Memory B cell (primary cell): ENCODE results near the gene OR1L4.

ENCODE experiments used
- ATAC-seq: fragments of 150-1000 bp; cut with Tn5 transposase; 2 replicates; pipeline ENCODE4 v1.10.0; 2021; ENCODE audit warnings: low read depth, mild to moderate bottlenecking, moderate library complexity
- DNase-seq, 2 donors: peaks; one replicate each; pipeline ENCODE4 v3.0.0; 2022; ENCODE audit warnings: low spot score in 2 of 2
- H3K27ac Mint-ChIP-seq: one replicate; pipeline ENCODE4 v1.8.0; 2022; ENCODE audit warnings: mild to moderate bottlenecking, moderate library complexity, mixed read lengths
- H3K27me3 Mint-ChIP-seq: one replicate; pipeline ENCODE4 v1.8.0; 2022; ENCODE audit warnings: mixed read lengths
- H3K36me3 Mint-ChIP-seq: one replicate; pipeline ENCODE4 v1.8.0; 2022; ENCODE audit warnings: mild to moderate bottlenecking, mixed read lengths
- H3K4me1 Mint-ChIP-seq: one replicate; pipeline ENCODE4 v1.8.0; 2022; ENCODE audit warnings: mixed read lengths
- H3K4me3 Mint-ChIP-seq: one replicate; pipeline ENCODE4 v1.8.0; 2022; ENCODE audit warnings: mild to moderate bottlenecking, moderate library complexity, mixed read lengths
- H3K9me3 Mint-ChIP-seq: one replicate; pipeline ENCODE4 v1.8.0; 2022; ENCODE audit warnings: mixed read lengths

OR1L4 gene, protein sequence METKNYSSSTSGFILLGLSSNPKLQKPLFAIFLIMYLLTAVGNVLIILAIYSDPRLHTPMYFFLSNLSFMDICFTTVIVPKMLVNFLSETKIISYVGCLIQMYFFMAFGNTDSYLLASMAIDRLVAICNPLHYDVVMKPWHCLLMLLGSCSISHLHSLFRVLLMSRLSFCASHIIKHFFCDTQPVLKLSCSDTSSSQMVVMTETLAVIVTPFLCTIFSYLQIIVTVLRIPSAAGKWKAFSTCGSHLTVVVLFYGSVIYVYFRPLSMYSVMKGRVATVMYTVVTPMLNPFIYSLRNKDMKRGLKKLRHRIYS

DNA sequence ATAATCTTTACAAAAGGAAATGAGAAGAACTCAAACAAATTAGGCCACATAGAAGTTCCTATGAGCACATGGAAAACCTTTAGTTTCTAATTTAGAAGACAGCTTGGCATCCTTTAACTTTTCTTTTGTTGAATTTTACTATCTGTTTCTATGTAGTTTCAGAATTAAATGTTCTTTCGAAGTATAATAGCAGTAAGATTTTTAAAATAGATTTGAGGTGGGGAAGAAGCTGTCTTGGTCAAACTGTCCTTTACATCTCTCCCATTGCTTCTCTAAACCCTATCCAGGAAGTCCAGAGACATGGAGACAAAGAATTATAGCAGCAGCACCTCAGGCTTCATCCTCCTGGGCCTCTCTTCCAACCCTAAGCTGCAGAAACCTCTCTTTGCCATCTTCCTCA is at the start of gene OR1L4:
OR1L4 (plus strand) TSS at position 301 of the 400 bp plus-strand sequence; CDS start at position 301, 0 bp downstream.
- H3K27me3 Mint-ChIP-seq: peaks cover 6% of the 10 kb centered on the region
- no peak within 1 kb of the TSS for H3K4me3 Mint-ChIP-seq
- ATAC-seq (no peak), DNase-seq (no peak)
- no peaks in the 10 kb centered on the region for H3K4me1 Mint-ChIP-seq
- H3K27ac Mint-ChIP-seq: no peak within 1 kb of the TSS
- H3K9me3 Mint-ChIP-seq: peaks cover 23% of the 10 kb centered on the region
- peaks cover 10% of the 10 kb centered on the region for H3K36me3 Mint-ChIP-seq

DNA sequence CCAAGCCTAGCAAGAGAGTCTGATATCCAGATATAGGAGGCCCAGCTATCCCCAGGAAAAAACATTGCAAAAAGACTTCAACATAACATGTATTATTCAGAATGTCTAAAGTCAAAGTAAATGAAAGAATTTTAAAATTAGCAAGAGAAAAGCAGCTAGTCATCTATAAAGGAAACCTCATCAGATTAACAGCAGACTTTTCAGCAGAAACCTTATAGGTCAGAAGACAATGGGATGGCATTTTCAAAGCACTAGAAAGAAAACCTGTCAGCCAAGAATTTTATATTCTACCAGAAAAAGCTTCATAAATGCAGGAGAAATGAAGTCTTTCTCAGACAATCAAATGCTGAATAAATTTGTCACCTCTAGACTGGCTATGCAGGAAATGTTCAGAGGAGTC is 38.9 kb upstream of the OR1L4 start:
- Mint-ChIP-seq H3K9me3 (peaks cover 9% of the 10 kb centered on the region), H3K27me3 (peaks cover 8% of the 10 kb centered on the region), H3K4me3 (no peak overlapping the region), H3K36me3 (no peaks in the 10 kb centered on the region), H3K27ac (no peak overlapping the region), H3K4me1 (no peaks in the 10 kb centered on the region)
- ATAC-seq (no peak), DNase-seq (no peak)

DNA sequence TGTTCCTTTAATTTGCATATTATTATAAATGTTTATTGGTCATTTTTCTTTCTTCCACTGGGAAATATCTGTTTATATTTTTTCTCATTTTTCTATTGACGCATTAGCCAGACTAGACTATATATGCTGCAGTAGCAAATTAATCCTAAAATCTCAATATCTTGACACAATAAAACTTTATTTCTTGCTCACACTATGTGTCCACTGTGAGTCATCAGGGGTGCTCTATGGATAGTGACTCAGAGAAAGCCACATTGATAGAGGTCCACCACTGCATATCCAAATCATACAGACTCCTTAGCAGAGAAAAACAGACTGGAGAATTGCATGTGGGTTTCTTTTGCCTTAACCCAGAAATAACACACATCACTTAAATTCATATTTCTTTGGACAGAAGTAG is 28.1 kb upstream of the OR1L4 start:
- ATAC-seq (no peak), DNase-seq (no peak)
- Mint-ChIP-seq H3K27me3 (peaks cover 2% of the 10 kb centered on the region), H3K4me1 (no peaks in the 10 kb centered on the region), H3K27ac (no peak overlapping the region), H3K4me3 (no peak overlapping the region), H3K9me3 (peaks cover 12% of the 10 kb centered on the region), H3K36me3 (peaks cover 4% of the 10 kb centered on the region)

DNA sequence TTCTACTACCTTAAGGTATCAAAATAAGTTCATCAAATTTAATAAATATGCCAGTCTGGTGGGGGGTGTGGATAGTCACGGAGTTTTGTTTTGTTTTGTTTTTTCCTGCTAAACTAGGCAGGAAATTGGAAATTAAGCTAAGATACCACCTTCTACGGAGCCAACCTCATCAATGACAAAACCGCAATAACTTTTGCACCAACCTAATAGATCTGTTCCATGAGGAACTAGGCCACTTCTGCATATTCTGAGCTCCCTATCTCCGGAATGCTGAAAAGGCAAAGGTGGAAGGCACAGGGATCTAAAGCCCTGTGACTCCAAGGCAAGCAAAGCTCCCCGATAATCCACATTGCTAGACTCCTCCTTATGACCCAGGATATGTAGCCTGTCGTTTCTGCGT is 5.8 kb upstream of the OR1L4 start:
- Mint-ChIP-seq H3K27ac (no peak overlapping the region), H3K4me3 (no peak overlapping the region), H3K36me3 (peaks cover 1% of the 10 kb centered on the region), H3K4me1 (no peaks in the 10 kb centered on the region), H3K27me3 (peaks cover 4% of the 10 kb centered on the region), H3K9me3 (peaks cover 12% of the 10 kb centered on the region)
- DNase-seq (no peak), ATAC-seq (no peak)

DNA sequence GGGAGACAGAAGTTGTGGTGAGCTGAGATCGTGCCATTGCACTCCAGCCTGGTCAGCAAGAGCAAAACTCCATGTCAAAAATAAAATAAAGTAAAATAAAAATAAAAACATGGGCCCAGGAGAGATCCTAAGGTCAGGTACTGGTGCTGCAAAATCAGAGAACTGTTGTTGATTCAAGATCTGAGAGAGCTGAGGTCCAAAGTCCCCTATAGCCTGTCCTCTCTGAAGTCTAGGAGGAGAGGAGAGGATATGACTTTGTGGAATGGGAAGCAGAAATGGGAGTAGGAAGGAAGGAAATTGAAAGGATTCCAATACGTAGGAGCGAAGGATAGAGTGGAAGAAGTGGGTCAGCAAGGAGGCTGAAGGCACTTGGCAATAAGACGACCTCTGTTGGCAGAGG is 4.6 kb upstream of the OR1L4 start:
- Mint-ChIP-seq H3K36me3 (peaks cover 3% of the 10 kb centered on the region), H3K27ac (no peak overlapping the region), H3K4me3 (no peak overlapping the region), H3K27me3 (peaks cover 4% of the 10 kb centered on the region), H3K4me1 (no peaks in the 10 kb centered on the region), H3K9me3 (peaks cover 17% of the 10 kb centered on the region)
- no peak for DNase-seq
- ATAC-seq: no peak

DNA sequence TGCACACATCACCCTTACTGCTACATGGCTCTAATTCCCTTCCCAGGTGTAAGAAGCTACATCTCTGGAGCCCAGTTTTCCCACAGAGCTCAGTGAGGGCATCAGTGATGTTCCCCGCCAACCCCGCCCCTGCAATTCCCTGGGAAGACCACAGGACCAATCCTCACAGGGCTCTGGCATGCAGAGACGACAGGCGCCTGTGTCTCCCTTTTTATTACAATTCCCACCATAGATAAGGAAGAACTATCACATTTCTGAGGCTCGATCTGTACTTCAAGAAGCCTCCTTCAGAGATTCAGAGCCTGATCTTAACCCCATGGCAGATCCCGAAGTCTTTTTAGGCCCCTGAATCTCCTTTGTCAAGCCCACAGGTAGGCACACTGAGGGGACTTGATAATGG is 18.2 kb downstream of the OR1L4 start, which contains the start of gene OR1L6:
OR1L6 (plus strand) TSS at position 301 of the 400 bp plus-strand sequence. CDS start 7,545 bp downstream, outside the sequence.
- Mint-ChIP-seq H3K9me3 (peaks cover 6% of the 10 kb centered on the region), H3K27me3 (peaks cover 3% of the 10 kb centered on the region), H3K4me1 (no peaks in the 10 kb centered on the region), H3K36me3 (peaks cover 5% of the 10 kb centered on the region), H3K4me3 (no peak within 1 kb of the TSS), H3K27ac (no peak within 1 kb of the TSS)
- DNase-seq (no peak), ATAC-seq (no peak)

DNA sequence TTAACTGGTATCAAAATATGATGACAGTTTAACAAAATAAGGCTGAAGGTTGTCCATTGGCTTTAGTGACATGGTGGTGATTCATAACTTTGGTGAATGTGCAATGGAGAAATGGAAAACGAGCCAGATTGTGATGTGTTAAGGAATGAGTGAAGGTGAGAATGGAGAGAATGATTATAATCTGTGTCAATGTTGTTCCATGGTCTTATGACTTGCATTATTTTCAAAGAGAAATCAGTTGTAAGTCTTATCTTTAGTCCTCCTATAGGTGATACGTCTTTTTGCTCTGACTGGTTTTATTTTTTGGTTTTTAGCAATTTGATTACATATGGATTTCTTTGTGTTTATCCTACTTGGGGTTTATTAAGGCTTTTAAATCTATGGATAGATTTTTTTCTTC is 31.0 kb downstream of the OR1L4 start:
- ATAC-seq: no peak
- Mint-ChIP-seq H3K27ac (no peak overlapping the region), H3K9me3 (peaks cover 11% of the 10 kb centered on the region), H3K27me3 (peaks cover 7% of the 10 kb centered on the region), H3K4me1 (no peaks in the 10 kb centered on the region), H3K36me3 (peaks cover 19% of the 10 kb centered on the region), H3K4me3 (no peak overlapping the region)
- no peak for DNase-seq

DNA sequence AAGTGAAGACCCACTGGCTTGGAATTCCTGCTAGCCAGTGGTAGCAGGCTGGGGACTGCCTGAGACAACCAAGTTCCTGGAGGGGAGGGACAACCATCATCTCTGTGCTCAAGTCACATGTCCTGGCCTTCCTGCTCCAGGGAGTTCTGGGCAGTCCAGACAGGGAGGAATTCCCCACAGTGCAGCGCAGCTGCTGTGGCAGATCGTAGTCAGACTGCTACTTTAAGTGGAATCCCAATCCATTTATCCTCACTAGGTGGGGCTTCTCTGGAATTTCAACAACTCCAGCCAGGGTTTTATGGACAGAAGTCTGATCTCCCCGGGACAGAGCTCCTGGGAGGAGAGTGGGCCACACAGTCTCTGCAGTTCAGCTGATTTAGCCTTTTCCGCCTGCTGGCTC is 44.0 kb downstream of the OR1L4 start:
- H3K36me3 Mint-ChIP-seq: peaks cover 20% of the 10 kb centered on the region
- H3K9me3 Mint-ChIP-seq: peaks cover 22% of the 10 kb centered on the region
- DNase-seq (no peak), ATAC-seq (no peak)
- no peak overlapping the region for H3K4me3 Mint-ChIP-seq
- H3K27me3 Mint-ChIP-seq: no peaks in the 10 kb centered on the region
- no peaks in the 10 kb centered on the region for H3K4me1 Mint-ChIP-seq
- no peak overlapping the region for H3K27ac Mint-ChIP-seq
